ENCODE data around the gene EFHD2. TPM values are rescaled to one million over a fixed set of nuclear protein-coding genes. Genes with fewer than 3 reads are reported as not detected.
"Not testable (repeated sequence)": the region's sequence is repeated elsewhere in the genome, so short reads cannot be mapped to it uniquely, and the experiment has no call there.

The EFHD2 gene
- total RNA-seq, 1 donor = 55.2 TPM

DNA sequence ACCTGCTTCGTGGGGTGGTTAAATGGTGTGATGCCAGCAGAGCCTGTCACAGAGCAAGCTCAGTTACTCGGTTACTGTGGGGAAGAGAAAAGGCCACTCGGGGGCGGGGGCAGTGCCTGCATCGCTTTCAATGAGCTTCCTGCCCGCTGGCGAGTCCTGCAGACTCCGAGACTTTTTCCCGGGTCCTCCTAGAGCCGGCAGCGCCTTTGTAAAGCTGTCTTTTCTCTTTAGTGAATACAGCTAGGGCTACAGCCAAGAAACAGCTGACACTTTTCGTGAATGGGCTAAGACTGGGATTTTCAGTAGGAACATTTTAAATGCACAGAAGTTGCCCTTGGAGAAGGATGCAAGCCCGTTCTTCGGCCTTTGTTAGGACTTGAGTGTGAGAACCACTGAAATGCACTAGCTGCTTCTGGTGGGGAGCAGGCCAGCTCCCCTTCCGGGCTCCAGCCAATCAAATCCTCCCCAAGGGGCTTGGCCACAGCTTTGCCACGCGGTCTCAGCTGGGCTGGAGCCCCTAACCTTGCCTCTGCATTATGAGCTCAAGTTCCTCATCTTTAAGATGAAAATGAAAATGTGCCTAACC, 23.4 kb upstream of the EFHD2 start:
- DNase-seq (ENCODE audit: low read depth in 2 of 3, low spot score in 2 of 3) = peak in 2 of 3 donors; percentile 51 to 74

DNA sequence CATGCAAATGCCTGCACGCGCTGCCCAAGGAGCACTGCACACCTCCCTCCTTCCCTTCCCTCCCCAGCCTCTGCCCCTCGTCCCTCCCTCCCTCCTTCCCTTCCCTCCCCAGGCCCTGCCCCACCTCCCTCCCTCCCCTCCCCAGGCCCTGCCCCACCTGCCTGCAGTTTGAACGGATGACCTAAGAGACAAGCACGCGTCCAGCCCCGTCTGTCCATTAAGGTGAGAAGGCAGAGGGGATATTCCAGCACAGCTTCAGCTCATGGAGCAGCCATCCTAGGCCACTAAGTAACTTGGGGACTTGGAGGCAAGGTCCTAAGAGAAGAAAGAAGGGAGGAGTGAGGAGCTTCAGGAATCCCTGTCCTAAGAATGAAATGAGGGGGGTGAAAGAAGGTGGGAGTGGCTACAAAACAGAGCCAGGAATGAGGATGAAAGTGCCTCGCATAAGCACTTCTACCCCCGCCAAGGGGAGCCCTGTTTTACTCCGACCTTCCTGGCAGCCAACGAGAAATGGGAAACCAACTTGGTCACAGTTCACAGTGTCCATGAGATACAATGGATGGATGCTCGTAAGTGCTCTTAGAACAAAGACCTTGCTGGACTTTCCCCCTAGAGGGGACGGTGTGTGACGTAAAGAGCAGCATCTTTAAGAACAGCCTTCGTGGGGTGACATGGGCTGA, 21.3 kb upstream of the EFHD2 start:
- DNase-seq (ENCODE audit: low read depth in 2 of 3, low spot score in 2 of 3) = no peak

DNA sequence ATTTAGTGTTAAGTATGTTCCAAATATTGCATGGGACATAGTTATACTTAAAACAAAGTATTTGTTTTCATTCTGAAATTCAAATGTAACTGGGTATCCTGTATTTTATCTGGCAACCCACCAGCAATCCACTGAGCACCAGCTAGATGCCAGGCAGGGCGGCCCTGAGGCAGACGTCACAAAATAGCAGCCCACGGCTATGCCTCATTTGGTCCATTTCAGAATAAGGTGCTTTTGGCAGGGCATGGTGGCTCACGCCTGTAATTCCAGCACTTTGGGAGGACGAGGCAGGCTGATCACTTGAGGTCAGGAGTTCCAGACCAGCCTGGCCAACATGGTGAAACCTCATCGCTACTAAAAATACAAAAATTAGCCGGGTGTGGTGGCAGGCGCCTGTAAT, 19.9 kb upstream of the EFHD2 start:
- DNase-seq (ENCODE audit: low read depth in 2 of 3, low spot score in 2 of 3) = not testable (repeated sequence)

GRCh38 chr1:15390667-15391066, 19.0 kb upstream of the EFHD2 start:
- no peak for DNase-seq (ENCODE audit: low read depth in 2 of 3, low spot score in 2 of 3)

- DNase-seq (ENCODE audit: low read depth in 2 of 3, low spot score in 2 of 3) = no peak
Observed at GRCh38 chr1:15391366-15391765, 18.3 kb upstream of the EFHD2 start.

DNA sequence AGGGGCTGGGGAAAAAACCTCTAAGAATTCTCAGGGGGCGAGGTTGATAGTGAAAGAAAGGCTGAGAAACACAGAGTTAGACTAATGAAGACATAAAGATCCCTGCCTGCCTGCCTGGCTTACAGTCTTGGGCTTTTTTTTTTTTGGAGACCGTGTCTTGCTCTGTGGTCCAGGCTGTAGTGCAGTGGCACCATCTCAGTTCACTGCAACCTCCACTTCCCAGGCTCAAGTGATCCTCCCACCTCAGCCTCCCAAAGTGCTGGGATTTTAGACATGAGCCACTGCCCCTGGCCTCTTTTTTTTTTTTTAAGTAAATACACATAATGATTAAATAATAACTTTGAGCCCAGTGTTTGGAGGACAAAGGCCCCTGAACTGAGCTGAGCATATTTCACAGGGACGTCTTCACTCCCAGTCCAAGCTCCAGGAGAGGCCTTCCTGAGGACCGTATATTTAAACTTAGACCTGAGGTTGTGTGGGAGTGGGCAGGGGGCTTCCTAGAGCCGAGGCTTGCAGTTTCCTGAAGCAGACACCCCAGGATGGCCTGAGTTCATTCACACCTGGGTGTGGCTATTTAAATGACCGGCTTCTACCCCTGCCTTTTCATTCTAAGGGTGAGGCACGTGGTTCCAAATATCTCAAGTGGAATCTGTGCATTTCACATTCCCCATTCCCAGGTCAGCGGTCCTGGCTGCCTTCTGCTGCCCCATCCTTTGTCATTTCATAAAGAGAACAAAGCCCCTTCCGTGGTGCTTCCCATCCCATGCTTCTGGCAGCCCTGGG, 16.0 kb upstream of the EFHD2 start:
- DNase-seq (ENCODE audit: low read depth in 2 of 3, low spot score in 2 of 3) = no peak

GRCh38 chr1:15394258-15394690, 15.4 kb upstream of the EFHD2 start:
- no peak for DNase-seq (ENCODE audit: low read depth in 2 of 3, low spot score in 2 of 3)

GRCh38 chr1:15397236-15397635, 12.5 kb upstream of the EFHD2 start:
- DNase-seq (ENCODE audit: low read depth in 2 of 3, low spot score in 2 of 3) = no peak

DNA sequence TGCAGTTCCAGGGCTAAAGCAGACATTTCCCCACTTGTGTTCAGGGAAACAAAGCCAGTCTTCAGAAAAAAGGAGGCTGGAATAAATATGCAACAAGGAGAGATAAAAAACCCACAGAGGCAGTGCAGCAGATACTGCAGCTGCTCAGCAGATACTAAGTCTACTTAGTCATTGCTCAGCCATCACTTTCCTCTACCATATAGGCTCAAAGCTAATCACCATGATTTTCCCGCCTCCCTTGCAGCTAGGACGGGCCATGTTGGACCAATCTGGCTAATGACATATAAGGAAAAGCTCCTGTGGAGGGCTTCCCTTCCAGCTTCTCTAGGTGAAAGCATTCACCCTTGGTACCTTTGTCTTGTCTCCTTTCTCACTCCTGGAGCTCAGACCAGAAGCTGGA, 10.0 kb upstream of the EFHD2 start:
- no peak for DNase-seq (ENCODE audit: low read depth in 2 of 3, low spot score in 2 of 3)

GRCh38 chr1:15400627-15401026, 9.1 kb upstream of the EFHD2 start:
- no peak for DNase-seq (ENCODE audit: low read depth in 2 of 3, low spot score in 2 of 3)

DNA sequence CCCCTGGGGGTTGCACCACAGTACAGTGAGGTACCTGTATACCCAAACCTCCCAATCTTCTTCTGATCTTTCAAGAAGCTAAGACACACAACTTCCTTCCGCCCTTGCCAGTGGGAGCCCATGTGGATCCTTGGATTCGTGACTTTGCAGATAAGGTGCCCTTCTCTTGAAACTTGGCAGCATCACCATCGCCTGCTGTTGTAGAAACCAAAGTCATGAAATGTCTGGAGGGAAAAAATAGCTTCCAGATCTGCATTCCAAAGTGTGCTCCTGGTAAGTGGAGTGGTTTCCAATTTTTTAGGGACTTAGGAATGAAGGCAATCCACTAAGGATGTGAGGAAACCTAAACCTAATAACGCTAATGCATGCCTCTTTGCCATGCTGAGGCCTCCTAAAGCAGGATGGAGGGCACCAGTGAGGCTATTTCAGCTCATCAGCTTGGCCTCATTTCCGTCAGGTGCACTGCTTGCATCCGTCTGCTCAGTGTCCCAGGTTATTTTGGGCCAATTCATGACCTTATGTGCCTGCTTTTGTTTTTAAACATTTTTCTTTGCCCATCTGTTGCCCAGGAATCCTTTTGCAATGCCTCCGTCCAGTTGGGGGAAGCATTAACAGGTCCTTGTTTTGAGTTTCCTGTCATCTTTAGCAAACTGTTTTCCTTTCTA, 8.2 kb upstream of the EFHD2 start:
- no peak for DNase-seq (ENCODE audit: low read depth in 2 of 3, low spot score in 2 of 3)

DNA sequence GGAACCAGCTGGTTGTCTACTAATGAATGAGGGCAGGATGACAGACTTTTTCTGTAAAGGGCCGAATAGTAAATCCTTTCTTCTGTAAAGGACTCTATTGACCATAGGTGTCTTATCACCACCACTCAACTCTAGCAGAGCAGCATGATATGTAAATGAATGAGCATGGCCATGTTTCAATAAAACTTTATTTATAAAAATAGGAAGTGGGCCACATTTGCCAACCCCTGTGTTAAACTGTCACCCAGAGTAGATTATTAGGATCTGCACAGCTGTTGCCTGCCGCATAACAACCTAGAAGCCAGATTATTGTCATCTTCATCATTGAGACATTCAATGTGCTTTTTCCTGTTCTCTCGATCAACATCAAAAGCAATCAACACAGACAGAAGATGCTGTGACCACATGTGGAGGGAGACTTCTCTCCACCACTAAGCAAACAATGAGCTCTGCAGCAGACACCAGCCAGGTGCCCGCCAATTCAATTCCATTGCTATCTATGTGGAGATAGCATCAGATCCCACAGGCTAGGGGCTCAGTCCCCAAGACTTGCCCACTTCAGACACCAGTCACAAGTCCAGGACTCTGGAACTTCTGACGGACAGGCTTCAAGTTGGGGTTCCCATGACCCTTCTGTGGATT, 6.8 kb upstream of the EFHD2 start:
- no peak for DNase-seq (ENCODE audit: low read depth in 2 of 3, low spot score in 2 of 3)

GRCh38 chr1:15403962-15404580, 5.6 kb upstream of the EFHD2 start:
- DNase-seq (ENCODE audit: low read depth in 2 of 3, low spot score in 2 of 3) = no peak

DNA sequence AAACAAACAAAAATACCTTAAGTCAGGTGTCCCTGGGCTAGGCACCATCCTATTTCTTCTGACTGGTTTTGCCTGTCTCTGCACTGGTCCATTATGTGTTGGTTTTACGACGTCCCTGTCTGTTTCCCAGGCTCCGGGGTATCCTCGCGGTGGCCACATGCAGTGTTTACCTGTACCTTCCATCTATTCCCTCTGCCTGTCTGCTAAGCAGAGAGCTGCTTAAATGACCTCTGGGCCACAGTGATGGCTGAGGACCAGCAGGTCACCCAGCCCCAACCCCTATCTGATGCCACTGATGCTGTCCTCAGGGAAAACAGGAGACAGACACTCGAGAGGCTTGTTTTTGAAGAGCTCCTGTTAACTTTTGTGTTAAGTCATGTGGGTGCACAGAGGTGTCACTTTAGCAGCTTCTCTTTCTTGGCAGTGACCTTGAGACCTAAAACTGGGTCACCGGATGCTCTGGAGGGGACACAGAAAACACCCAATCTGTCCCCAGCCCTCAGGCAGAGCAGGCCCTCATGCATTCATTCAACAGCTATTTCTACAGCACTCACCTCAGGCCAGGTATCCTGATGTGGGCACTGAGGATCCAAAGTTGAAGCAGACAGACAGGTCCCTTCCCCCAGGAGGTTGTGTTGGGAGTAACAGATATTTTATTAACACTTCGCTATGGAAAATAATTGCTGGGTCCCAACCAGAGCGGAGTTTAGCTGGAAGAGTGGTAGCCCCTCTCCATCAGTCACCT, 4.4 kb upstream of the EFHD2 start:
- DNase-seq (ENCODE audit: low read depth in 2 of 3, low spot score in 2 of 3) = no peak

- DNase-seq (ENCODE audit: low read depth in 2 of 3, low spot score in 2 of 3) = no peak
Observed at GRCh38 chr1:15406614-15407559, 2.8 kb upstream of the EFHD2 start.

GRCh38 chr1:15407580-15407979, 2.1 kb upstream of the EFHD2 start:
- no peak for DNase-seq (ENCODE audit: low read depth in 2 of 3, low spot score in 2 of 3)

DNA sequence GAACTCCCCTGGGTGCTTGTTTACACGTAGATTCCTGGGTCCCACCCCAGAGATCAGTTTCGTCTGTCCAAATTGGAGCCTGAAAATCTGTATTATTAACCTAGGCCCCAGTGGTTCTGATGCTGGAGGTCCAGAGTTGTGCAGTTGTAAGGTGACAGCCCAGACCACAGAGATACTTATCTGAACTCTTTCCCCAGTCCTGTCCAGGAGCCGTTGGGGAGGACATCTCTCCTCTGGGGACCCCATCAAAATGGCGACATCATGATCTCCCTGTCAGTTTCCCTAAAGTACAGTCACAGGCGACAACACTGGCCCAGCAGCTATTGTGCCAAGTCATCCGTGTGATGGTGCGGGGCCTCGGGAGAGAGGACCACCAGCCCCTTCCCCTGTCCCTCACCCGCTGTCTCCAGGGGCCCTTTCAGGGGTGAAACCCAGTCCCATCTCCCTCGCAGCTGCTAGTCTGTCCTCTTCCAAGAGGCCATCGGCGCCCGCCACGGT, 749 bp upstream of the EFHD2 start:
- DNase-seq (ENCODE audit: low read depth in 2 of 3, low spot score in 2 of 3) = no peak

DNA sequence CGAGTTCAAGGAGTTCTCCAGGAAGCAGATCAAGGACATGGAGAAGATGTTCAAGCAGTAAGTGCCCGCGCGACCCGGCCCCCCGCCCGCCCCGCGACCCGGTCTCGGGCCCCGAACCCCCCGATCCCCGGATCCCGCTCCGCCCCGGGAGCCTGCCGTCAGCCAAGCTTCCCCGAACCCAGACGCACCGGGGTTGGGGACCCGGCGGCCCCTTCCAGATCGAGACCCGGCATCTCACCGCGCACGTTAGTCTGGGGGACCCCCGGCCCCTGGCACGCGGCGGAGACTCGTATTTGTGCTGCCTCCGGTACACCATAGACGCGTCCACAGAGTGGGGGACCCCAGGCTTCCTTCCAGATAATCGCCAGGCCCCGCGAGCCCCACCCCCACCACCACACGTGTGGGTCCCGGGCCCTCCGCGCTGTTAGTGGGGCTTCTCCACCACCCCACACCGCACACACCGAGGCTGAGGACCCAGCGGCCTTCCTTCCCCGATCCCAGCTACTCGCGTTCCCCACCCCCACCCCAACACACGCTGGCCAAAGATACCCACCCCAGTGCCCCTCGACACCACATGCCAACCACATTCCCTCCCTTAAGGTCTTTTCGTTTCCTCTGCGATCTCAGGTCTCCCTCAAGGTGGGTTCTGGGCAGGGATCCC, 665 bp downstream of the EFHD2 start:
- peak in 1 of 3 donors; percentile 20 for DNase-seq (ENCODE audit: low read depth in 2 of 3, low spot score in 2 of 3)

Data from hematopoietic multipotent progenitor cell (in vitro differentiated cells).